Measurements from ENCODE around the gene C11orf42.

The C11orf42 gene

DNA sequence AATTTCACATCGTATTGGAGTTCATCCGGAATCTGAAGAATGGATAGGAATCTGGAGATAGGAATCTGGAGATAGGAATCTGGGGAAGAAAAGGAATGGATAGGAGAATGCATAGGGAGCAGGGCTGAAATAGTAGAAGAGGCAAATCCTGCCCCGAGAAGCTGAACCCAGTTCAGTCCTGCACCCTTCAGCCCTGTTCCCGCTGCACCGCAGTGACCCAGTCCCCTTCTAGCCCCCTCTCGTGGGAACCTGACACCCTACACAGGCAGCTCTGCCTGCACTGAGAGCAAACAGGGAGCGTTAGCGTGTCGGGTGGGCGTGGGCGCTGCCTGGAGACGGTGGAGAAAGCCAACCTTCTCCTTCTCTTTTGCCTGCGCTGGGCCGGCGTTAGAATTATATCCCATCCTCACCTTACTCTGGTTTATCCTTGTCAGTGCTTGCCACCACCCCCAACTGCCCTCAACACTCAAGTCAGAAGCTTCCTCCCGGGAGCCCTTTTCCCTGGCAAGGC, 53.3 kb downstream of the C11orf42 start:
- DNase-seq: no peak

GRCh38 chr11:6260207-6260726, 54.9 kb downstream of the C11orf42 start:
- DNase-seq: no peak

Measured in central memory CD4-positive, alpha-beta T cell (primary cell).